GM19023 (cell line): ENCODE data around the gene MARK3.

ENCODE experiments used
- ATAC-seq: cut with Tn5 transposase; IDR thresholded peaks from one replicate; pipeline ENCODE4 v1.9.1; 2021; ENCODE audit warnings: mild to moderate bottlenecking, moderate library complexity; ENCODE audit not compliant: unreplicated experiment

MARK3 gene

DNA sequence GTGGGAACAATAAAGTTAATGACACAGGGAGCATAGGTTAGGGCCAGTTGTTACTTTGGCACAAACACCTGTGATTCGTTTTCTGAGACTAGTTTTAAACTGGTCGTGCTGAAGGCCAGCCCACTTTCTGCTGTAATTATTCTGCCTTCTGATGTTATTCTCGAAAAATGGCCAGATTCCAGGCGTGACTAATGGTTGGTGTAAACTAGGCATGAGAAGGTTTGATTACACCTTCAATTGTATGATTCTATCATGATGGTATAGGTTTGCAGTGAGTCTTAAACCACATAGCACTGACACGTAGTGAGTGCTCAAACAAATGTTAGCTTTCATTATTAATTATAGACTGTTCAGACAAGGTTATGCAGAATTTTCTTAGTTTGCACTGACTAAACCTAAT is 98.4 kb downstream of the MARK3 start:
- no peak for ATAC-seq

DNA sequence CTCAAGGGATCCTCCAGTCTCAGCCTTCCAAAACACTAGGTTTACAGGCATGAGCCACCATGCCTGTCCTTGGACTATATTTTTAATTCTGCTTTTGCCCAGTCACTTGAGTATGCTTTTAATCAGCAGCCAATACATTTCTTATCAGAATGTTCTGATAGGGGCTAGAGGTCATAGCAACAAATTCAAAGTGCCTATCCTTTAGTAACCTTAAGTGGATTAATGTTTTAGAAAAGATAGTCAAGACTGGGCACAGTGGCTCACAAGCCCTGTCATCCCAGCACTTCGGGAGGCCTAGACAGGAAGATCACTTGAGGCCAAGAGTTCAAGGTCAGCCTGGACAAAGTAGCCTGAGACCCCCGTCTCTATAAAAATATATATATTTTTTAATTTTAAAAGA is 100.3 kb downstream of the MARK3 start:
- ATAC-seq: no peak

DNA sequence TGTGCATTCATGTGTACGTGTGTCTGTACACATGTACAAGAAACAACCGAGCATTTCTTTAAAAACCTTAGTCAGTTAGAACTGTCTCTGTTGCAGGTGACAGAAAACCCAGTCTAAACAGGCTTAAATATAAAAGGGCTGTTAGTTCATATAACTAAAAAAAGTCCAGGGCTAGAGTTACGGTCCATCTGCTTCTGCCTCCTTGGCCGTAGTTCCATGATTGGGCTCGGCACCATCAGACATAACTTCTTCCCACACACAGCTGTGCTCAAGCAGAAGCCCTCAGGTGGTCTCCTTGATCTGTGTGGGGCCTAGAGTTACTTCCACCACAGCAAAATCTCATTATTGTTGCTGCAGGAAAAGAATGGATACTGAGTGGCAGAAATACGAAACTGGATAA is 102.9 kb downstream of the MARK3 start:
- no peak for ATAC-seq

DNA sequence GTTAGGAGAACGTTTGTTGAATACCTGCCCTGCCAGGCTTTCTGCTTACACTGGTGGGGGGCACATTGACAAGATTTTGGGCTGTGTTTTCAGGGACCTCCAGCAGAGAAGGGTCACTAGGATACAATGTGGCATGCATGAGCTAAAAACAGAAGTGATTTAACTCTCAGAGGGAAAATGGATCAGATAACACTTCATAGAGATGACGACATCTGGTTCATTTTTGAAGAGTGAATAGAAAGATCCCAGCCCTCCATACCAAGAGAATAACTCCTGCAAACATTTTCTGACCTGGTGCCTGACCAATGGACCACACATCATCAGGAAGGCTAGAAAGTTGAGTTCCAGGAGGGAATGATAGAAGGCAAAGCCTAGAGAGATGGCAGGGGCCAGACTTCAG is 103.7 kb downstream of the MARK3 start:
- no peak for ATAC-seq

DNA sequence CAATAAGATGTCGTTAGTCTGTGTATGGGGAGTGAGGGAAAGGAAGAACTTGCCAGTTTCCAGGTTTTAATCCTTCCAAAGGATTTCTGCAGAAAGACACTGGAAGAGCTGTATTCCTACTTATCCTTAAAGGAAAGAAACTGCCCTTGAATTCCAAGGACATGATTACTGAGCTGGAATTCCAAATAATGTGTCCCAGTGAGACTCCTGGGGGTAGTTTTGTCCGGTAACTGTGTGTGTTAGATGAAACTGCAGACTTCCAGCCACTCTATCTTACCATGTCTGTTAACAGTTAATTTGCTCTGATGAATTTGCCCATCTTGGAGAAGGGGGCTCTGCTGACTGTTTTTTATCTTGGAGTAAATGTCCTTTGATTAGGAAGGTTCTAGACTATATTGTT is 104.4 kb downstream of the MARK3 start:
- no peak for ATAC-seq

DNA sequence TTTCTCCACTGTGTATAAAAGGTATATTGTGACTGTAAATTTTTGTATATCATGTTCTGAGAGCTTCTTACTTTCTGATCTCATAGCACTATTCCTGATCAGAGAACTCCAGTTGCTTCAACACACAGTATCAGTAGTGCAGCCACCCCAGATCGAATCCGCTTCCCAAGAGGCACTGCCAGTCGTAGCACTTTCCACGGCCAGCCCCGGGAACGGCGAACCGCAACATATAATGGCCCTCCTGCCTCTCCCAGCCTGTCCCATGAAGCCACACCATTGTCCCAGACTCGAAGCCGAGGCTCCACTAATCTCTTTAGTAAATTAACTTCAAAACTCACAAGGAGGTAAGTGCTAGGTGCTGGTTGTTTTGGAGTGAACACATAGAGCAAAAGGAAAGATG is 106.5 kb downstream of the MARK3 start:
- no peak for ATAC-seq

DNA sequence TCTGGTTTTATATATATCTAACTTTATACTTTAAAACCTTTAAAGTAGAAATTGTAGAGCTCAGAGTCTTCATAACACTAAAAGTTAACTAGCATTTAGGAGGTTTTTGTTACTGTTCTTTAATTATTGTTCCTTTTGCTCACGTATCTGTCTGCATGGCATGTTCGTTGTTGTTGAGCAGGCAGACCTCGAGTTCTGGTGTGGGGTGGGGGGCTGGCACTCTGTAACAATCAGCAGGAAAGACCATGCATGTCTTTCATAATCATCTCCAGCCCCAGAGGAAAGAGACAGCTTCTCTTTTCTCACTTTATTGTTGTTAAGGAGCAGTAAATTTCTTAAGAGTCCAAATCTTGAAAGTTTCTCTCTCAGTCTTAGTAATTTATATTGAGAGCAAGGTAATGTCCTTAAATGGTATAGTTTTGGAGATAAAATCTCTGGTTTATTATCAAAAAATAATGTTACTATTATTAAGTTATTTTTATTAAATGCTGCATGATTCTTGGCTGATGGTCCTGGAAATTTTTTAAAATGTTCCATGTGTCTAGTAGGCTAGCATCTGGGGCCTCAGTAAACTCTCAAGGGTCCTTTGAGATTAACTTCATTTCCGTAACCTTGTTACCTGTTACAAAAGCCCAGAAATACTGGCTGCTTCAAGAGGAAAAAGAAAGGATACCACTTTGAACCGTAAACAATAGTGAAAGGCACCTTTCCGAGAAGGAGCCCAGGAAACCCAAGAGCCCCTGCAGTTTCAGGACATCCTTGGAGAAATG is 107.1 kb downstream of the MARK3 start:
- ATAC-seq: no peak

DNA sequence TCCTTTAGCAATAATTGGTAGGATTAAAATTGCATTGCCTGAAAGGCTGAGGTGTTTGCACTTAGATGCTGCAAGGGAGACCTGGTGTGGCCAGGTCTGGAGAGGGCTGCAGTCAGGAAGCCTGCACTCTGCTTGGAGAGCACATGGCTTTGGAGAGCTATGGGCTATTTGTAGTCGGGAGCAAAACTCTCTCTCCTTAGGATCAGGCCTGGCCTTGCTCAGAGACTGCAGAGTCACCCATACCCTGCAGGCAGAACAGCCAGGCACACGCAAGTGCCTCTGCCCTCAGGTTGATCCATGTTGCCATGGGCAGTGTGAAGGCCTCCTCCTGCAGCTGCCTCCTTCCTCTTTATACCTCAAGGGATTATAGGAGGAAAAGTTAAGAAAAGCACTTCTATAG is 110.6 kb downstream of the MARK3 start:
- ATAC-seq: no peak

DNA sequence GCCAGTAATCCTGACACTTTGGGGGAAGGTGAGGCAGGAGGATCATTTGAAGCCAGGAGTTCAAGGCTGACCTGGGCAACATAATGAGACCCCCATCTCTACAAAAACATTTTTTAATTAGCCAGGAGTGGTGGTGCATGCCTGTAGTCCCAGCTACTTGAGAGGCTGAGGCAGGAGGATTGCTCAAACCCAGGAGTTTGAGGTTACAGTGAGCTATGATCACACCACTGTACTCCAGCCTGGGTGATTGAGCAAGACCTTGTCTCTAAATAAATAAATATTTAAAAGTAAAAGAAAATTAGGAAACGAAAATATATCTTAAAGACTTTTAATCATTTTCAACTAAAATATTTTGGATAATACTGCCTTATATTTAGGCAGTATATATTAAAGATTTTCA is 111.6 kb downstream of the MARK3 start:
- ATAC-seq: no peak

DNA sequence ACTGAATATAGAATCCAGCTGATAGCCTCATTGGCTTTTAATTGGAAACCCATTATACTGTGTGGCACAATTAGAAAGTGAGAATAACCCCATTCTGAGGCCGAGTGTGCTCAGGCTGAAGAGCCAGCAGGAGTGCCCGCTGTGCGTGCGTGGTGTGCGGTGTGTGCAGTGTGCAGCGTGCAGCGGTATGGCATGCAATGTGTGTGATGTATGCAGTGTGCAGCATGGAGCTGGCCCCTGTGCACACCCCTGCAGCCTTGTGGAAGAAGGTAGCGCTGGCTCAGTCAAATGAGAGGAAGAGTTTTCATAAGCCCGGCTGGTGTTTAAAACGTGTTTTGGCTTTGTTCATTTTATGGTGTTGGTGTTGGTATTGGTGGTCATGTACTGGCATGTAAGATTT is 114.5 kb downstream of the MARK3 start:
- no peak for ATAC-seq

DNA sequence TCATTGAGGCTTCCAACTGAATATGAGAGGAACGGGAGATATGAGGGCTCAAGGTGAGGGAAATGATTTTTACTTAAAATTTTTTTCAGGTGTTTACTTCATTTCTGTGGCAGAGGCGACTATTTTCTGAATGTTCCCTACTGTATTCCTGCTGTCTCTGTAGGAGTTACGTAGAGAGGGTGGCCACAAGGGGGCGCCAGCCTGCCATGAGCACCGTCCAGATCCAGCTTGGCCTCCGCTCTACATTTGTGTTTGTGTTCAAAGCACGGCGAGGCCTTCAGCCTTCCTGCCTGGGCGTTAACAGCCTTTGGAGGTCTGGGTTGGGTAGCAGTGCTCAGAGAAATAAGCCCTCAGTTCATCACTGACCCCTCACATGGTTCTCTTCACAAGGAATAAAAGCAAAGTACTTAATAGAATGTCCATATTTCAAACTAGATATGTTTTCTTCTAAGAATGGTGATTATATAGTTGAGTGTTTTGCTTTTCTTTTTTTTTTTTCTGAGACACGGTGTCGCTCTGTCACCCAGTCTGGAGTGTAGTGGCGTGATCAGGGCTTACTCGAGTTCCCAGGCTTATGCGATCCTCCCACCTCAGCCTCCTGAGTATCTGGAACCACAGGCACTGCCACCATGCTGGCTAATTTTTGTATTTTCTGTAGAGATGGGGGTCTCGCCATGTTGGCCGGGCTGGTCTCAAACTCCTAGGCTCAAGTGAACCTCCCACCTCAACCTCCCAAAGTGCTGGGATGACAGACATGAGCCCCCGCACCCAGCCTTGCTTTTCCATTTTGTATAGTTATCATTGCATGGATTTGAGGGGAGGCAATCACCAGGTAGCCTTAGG is 115.2 kb downstream of the MARK3 start:
- no peak for ATAC-seq

DNA sequence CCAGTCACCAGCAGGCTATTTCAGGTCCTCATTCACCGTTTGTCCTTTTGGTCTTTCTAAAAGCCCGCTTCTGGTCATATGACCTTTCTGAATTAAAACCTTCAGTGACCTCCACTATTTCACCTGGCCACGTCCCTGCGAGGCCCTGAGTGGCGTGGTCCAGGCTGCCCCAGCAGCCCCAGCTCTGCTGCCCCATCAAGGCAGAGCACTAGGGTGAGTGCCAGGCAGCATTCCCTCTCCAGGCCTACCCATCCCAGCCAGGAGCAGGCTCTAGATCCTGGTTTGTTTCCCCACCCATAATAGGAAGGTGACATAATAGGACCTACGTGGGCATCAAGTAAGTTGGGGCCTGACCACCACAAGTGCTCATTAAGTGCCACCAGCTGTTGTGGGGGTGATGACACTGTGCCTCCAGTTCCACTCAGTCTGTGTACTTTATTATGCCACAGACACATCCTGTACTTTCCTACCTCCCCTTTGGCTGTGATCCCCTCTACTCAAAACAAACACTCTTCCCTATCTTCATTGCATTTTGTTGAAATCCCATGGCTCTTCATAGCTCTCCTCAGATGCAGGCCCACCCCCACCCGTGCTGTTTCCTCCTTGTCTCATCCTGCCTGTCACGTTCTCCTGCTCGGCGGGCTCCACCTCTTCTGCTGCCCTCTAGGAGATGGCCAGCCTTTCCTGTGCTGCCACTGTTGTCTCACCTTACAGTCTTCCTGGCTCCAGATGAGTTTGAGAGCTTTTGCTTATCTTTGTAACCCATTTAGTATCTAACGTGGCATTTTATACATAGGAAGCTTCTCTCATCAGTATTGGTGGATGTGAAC is 116.0 kb downstream of the MARK3 start:
- ATAC-seq: no peak

DNA sequence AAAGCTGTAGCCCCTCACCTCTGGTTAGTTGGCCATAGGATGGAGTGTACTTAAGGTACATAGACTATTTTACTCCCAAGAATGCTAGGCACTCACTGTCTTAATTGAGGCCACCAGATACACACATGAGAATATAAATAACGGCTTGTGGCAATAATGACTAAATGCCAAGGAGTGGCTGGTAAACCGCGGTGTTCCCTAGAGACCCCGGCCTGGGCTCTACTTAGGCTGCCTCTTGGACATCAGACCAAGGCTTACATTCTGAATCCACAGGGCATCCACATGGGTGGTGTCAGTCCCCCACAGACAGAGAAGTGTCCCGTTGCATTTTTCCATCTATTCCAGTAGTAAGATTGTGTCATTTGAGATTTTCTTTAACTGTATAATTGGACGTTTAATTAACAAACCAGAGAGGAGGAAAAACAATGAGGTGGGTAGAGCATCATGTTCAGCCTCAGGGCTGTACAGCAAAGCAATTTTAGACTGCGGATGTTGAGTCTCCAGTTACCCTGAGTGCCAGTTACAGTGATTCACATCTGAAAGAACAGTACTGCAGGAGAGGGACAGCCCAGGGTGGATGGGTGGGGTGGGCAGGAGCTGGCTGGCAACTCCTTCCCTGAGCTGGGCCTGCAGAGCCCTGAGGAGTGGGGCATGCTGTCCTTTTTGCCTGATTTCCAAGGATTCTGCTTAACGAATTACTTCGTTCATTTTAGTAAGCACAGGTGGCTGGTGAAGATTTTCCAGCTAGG is 116.9 kb downstream of the MARK3 start:
- ATAC-seq: no peak

DNA sequence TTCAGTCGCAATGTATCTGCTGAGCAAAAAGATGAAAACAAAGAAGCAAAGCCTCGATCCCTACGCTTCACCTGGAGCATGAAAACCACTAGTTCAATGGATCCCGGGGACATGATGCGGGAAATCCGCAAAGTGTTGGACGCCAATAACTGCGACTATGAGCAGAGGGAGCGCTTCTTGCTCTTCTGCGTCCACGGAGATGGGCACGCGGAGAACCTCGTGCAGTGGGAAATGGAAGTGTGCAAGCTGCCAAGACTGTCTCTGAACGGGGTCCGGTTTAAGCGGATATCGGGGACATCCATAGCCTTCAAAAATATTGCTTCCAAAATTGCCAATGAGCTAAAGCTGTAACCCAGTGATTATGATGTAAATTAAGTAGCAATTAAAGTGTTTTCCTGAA is 117.7 kb downstream of the MARK3 start:
- ATAC-seq: no peak

DNA sequence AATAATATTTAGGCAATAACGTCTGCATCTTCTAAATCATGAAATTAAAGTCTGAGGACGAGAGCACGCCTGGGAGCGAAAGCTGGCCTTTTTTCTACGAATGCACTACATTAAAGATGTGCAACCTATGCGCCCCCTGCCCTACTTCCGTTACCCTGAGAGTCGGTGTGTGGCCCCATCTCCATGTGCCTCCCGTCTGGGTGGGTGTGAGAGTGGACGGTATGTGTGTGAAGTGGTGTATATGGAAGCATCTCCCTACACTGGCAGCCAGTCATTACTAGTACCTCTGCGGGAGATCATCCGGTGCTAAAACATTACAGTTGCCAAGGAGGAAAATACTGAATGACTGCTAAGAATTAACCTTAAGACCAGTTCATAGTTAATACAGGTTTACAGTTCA is 118.1 kb downstream of the MARK3 start:
- ATAC-seq: no peak

DNA sequence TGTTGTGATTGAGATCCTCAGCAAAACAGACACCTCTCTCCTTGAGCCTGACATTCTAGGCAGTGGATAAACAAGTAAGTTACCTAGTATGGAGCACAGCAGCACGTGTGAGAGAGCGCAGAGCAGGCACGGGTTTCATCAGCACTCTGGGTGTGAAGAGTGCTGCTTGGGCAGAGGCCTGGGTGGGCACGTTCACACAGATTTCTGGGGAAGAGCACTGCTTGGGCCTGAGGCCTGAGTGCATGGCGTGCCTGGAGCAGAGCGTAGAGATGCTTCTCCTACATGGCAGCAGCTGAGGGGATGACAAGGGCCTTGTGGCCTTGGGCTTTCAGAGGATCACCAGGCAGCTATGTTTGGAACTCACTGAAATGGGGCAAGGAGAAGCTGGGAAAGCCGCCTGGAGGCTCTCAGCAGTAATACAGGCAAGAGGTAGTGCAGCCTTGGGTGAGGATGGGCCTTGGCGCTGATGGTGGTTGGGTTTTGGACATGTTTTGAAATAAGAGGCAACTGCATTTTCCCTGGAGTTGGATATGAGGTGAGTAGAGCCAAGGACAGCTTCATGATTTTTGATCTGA is 119.9 kb downstream of the MARK3 start:
- no peak for ATAC-seq

DNA sequence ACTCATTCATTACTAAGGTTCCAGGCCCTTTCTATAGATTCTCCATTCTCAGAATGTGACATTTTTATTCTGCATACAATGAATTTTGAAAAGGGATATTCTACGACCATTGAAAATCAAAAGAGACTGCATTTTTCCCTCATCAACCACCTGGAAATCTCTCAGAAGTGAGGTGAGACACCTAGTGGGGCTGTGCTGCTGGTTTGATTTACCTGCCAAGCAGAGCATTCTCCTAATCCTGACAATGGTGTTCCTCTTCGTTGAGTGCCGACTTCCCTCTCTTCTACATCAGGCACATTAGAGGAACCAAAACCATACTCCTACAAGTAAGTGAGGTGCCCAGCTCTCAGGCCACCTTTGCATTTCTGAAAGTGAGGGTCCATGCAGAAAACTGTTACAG is 122.5 kb downstream of the MARK3 start:
- ATAC-seq: no peak

DNA sequence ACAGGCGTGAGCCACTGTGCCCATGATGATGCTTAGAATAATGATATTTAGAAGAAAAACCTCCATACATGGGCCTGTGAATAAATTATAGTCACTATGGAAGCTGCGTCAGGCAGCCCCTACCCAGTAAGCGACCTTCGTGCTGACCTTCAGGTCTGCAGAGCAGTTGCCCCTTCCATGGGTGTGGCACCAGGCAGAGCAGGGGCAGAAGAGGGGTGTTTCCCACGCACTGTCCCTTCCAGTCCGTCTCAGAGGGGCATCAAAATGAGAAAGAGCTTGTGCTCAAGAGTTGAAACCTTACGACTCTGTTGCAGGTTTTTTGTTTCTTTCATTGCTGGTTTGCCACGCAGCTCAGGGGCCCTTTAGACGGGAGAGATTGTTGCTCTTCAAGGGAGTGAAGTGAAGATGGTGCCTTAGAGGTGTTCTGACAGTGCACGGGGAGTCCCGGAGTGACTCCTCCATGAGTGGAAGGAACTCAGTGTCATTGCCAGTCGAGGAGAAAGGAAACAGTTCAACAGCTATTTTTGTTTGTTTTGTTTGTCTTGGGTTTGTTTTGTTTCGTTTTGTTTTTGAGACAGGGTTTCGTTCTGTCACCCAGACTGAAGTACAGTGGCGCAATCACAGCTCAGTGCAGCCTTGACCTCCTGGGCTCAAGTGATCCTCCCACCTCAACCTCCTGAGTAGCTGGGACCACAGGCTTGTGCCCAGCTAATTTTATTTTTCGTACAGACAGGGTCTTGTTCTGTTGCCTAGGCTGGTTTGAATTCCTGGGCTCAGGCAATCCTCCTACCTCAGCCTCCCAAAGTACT is 123.5 kb downstream of the MARK3 start:
- no peak for ATAC-seq

DNA sequence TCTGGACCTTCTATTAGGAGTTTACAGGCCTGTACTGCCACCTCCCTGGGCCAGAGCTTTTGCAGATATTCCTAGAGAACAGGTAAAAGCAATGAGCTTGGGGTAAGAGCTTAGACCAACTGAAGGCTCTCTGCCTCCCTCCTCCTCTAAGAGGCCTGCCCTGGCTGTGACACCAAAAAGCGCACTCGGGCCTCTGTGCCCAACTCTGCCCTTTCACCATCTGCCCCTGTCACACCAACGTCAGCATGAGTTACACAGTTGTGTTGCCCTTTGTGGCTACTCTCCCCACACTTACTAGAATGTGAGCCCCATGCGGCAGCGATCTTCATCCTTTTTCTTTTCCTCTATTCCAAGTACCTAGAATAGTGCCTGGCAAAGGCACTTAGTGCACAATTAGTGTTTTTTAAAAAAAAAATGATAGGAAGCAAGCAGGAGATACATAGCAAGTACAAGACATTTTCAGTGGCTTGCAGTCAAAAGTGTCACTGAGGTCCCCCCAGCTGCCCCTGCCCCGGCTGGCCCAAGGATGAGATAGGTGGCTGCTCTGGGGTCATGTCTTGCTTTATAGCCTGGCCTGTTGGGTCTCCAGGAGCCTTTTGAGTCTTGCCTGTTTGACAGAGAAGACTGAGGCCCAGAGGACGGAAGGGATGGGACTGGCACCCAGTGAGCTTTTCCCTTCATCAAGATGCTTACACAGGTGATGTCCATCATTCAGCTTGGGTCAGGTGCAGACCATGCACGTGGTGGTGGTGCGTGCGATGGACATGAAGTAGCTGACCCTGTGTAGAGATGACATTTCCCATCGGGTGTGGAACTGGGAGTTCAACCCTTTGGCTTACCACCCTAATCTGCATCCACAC is 124.9 kb downstream of the MARK3 start:
- ATAC-seq: no peak
